ENCODE results near the gene LAMA3.

The LAMA3 gene

GRCh38 chr18:23772327-23773024 is 83.2 kb downstream of the LAMA3 start:
- no peak for DNase-seq (ENCODE audit: low read depth)

- DNase-seq (ENCODE audit: low read depth), result no peak
These were observed 87.1 kb downstream of the LAMA3 start for GRCh38 chr18:23776306-23776705.

- DNase-seq (ENCODE audit: low read depth), result no peak
These were observed 89.6 kb downstream of the LAMA3 start for GRCh38 chr18:23778828-23779227.

- no peak for DNase-seq (ENCODE audit: low read depth)
These were observed 90.5 kb downstream of the LAMA3 start for GRCh38 chr18:23779696-23780303.

GRCh38 chr18:23784832-23785245 is 95.6 kb downstream of the LAMA3 start:
- DNase-seq (ENCODE audit: low read depth), result peak; percentile 83

- no peak for DNase-seq (ENCODE audit: low read depth)
These were observed 103.8 kb downstream of the LAMA3 start for GRCh38 chr18:23793051-23793450.

GRCh38 chr18:23793985-23794867 is 105.0 kb downstream of the LAMA3 start:
- no peak for DNase-seq (ENCODE audit: low read depth)

GRCh38 chr18:23798249-23798648 is 109.0 kb downstream of the LAMA3 start:
- DNase-seq (ENCODE audit: low read depth), result no peak

- DNase-seq (ENCODE audit: low read depth), result no peak
These were observed 109.6 kb downstream of the LAMA3 start for GRCh38 chr18:23798824-23799223.

- no peak for DNase-seq (ENCODE audit: low read depth)
These were observed 110.3 kb downstream of the LAMA3 start for GRCh38 chr18:23799540-23799939.

GRCh38 chr18:23800902-23801301 is 111.6 kb downstream of the LAMA3 start:
- no peak for DNase-seq (ENCODE audit: low read depth)

GRCh38 chr18:23802817-23803216 is 113.6 kb downstream of the LAMA3 start:
- DNase-seq (ENCODE audit: low read depth), result no peak

- no peak for DNase-seq (ENCODE audit: low read depth)
These were observed 114.5 kb downstream of the LAMA3 start for GRCh38 chr18:23803755-23804154.

GRCh38 chr18:23805898-23806297 is 116.6 kb downstream of the LAMA3 start:
- DNase-seq (ENCODE audit: low read depth), result no peak

- DNase-seq (ENCODE audit: low read depth), result no peak
These were observed 120.2 kb downstream of the LAMA3 start for GRCh38 chr18:23809415-23809814.

- DNase-seq (ENCODE audit: low read depth), result no peak
These were observed 121.1 kb downstream of the LAMA3 start for GRCh38 chr18:23810396-23810795.

- no peak for DNase-seq (ENCODE audit: low read depth)
These were observed 121.9 kb downstream of the LAMA3 start for GRCh38 chr18:23811176-23811575.

- DNase-seq (ENCODE audit: low read depth), result no peak
These were observed 123.5 kb downstream of the LAMA3 start for GRCh38 chr18:23812546-23813440.

GRCh38 chr18:23814991-23815614 is 125.8 kb downstream of the LAMA3 start:
- DNase-seq (ENCODE audit: low read depth), result no peak

GRCh38 chr18:23816021-23816420 is 126.8 kb downstream of the LAMA3 start:
- no peak for DNase-seq (ENCODE audit: low read depth)

GRCh38 chr18:23816740-23817139 is 127.5 kb downstream of the LAMA3 start:
- DNase-seq (ENCODE audit: low read depth), result no peak

All from non-pigmented ciliary epithelial cell (primary cell).